H1 (cell line): ENCODE results near the gene EHBP1. TPM values are rescaled to one million over a fixed set of nuclear protein-coding genes. Genes with fewer than 3 reads are reported as not detected.

Experiments used
- CTCF ChIA-PET: fragments of 300-600 bp; sonication (Branson Sonifier 250); formaldehyde crosslinking; loops from one replicate; lab custom pipeline; 2021; ENCODE audit not compliant: partially characterized antibody; lab: Charles Lee
- POLR2A ChIA-PET: fragments of 300-600 bp; sonication (Branson Sonifier 250); formaldehyde crosslinking; loops from one replicate; lab custom pipeline; 2021; ENCODE audit warnings: inconsistent platforms; ENCODE audit not compliant: partially characterized antibody; lab: Charles Lee
- DNase-seq, 2 experiments: peaks; one replicate each; pipeline versions ENCODE4 v3.0.0 to v3.0.0-alpha.2; 2010 to 2022; ENCODE audit warnings: low spot score in 2 of 2, low read depth in 1 of 2, mixed read lengths in 1 of 2
- FAIRE-seq: peaks from 2 replicates; lab custom pipeline; 2011; peaks lifted over from hg19 to GRCh38; lab: Jason Lieb, UNC
- H2AFZ ChIP-seq: 2 replicates; pipeline ENCODE4 v1.8.1; 2012; ENCODE audit warnings: low read length, inconsistent platforms
- H2AK5ac ChIP-seq: 2 replicates; pipeline ENCODE4 v1.6.1; 2013; ENCODE audit warnings: low read depth, low read length
- H2BK120ac ChIP-seq: replicated peaks from 2 replicates; pipeline ENCODE3; 2013; ENCODE audit warnings: low read depth, low read length, inconsistent platforms
- H2BK12ac ChIP-seq: 2 replicates; pipeline ENCODE4 v1.6.1; 2013; ENCODE audit warnings: low read depth, low read length
- H2BK15ac ChIP-seq: 2 replicates; pipeline ENCODE4 v1.6.1; 2013; ENCODE audit warnings: low read length
- H2BK20ac ChIP-seq: 2 replicates; pipeline ENCODE4 v1.6.1; 2013; ENCODE audit warnings: low read length
- H2BK5ac ChIP-seq: 2 replicates; pipeline ENCODE4 v1.6.1; 2013; ENCODE audit warnings: low read depth, low read length
- H3K14ac ChIP-seq: 2 replicates; pipeline ENCODE4 v1.6.1; 2013; ENCODE audit warnings: inconsistent platforms; ENCODE audit not compliant: insufficient read length
- H3K18ac ChIP-seq: 2 replicates; pipeline ENCODE4 v1.6.1; 2013; ENCODE audit warnings: low read length; ENCODE audit errors: extremely low read depth
- H3K23ac ChIP-seq: 2 replicates; pipeline ENCODE4 v1.6.1; 2013; ENCODE audit warnings: inconsistent platforms; ENCODE audit not compliant: insufficient read length
- H3K23me2 ChIP-seq: 2 replicates; pipeline ENCODE4 v1.6.1; 2013; ENCODE audit warnings: low read depth, low read length
- H3K27ac ChIP-seq: 2 replicates; pipeline ENCODE4 v1.6.1; 2011; ENCODE audit warnings: low read depth, low read length, inconsistent platforms
- H3K27me3 ChIP-seq, 4 experiments: replicated peaks in 1 of 4; 1 replicate in 1 of 4; 2 replicates in 3 of 4; pipeline versions ENCODE4 v1.6.1 to v1.8.1; 2011 to 2013; ENCODE audit warnings: low read length in 3 of 4, mild to moderate bottlenecking in 3 of 4, inconsistent platforms in 2 of 4, mixed read lengths in 2 of 4, moderate library complexity in 1 of 4; ENCODE audit not compliant: control insufficient read depth in 3 of 4, insufficient read depth in 3 of 4; ENCODE audit errors: extremely low read depth in 1 of 4
- H3K36me3 ChIP-seq, 4 experiments: 2 replicates each; pipeline versions ENCODE4 v1.6.1 to v1.8.1; 2011 to 2013; ENCODE audit warnings: mild to moderate bottlenecking in 4 of 4, low read length in 3 of 4, moderate library complexity in 2 of 4, control low read depth in 1 of 4, inconsistent platforms in 1 of 4; ENCODE audit not compliant: insufficient read depth in 4 of 4, control insufficient read depth in 2 of 4
- H3K4ac ChIP-seq: replicated peaks from 2 replicates; pipeline ENCODE3; 2013; ENCODE audit warnings: low read length, low read depth, mixed read lengths, inconsistent platforms; ENCODE audit not compliant: insufficient read length
- H3K4me1 ChIP-seq, 4 experiments: replicated peaks in 1 of 4; 1 replicate in 1 of 4; 2 replicates in 3 of 4; pipeline versions ENCODE4 v1.6.1 to v1.8.1; 2011 to 2013; ENCODE audit warnings: low read length in 3 of 4, inconsistent platforms in 2 of 4, mixed read lengths in 1 of 4; ENCODE audit not compliant: insufficient read depth in 4 of 4, control insufficient read depth in 3 of 4
- H3K4me2 ChIP-seq, 2 experiments: 2 replicates each; pipeline versions ENCODE4 v1.6.1 to v1.8.1; 2011 to 2013; ENCODE audit warnings: low read depth in 2 of 2, low read length in 2 of 2, control low read depth in 1 of 2, inconsistent platforms in 1 of 2, mild to moderate bottlenecking in 1 of 2; ENCODE audit not compliant: insufficient read depth in 1 of 2
- H3K4me3 ChIP-seq, 4 experiments: fragments of 200-600, 300-600 bp in 1 of 4; sonication (generic), shearing (Covaris generic), sonication (Bioruptor Twin) in 1 of 4; 2 replicates each; pipeline versions ENCODE4 v1.5.1 to v1.8.1; 2011 to 2016; ENCODE audit warnings: low read length in 4 of 4, low read depth in 3 of 4, control low read depth in 2 of 4, inconsistent platforms in 2 of 4, mild to moderate bottlenecking in 2 of 4, mixed read lengths in 1 of 4, moderate library complexity in 1 of 4; ENCODE audit not compliant: insufficient read depth in 2 of 4; ENCODE audit errors: extremely low read depth in 1 of 4
- H3K56ac ChIP-seq: replicated peaks from 2 replicates; pipeline ENCODE3; 2013; ENCODE audit warnings: low read depth, mild to moderate bottlenecking, mixed read lengths, low read length, inconsistent platforms; ENCODE audit not compliant: insufficient read length
- H3K79me1 ChIP-seq: 2 replicates; pipeline ENCODE4 v1.6.1; 2013; ENCODE audit warnings: low read depth, low read length, control low read depth
- H3K79me2 ChIP-seq, 2 experiments: 2 replicates each; pipeline versions ENCODE4 v1.6.1 to v1.8.1; 2012 to 2013; ENCODE audit warnings: low read length in 2 of 2, mild to moderate bottlenecking in 2 of 2, inconsistent platforms in 1 of 2; ENCODE audit not compliant: insufficient read depth in 2 of 2, control insufficient read depth in 1 of 2
- H3K9ac ChIP-seq, 4 experiments: replicated peaks in 1 of 4; 1 replicate in 1 of 4; 2 replicates in 3 of 4; pipeline versions ENCODE4 v1.6.1 to v1.8.1; 2011 to 2013; ENCODE audit warnings: low read depth in 3 of 4, low read length in 3 of 4, control low read depth in 2 of 4, mild to moderate bottlenecking in 2 of 4, moderate library complexity in 2 of 4, inconsistent platforms in 1 of 4; ENCODE audit errors: extremely low read depth in 1 of 4
- H3K9me3 ChIP-seq, 2 experiments: 2 replicates each; pipeline versions ENCODE4 v1.6.1 to v1.8.1; 2012 to 2013; ENCODE audit warnings: mild to moderate bottlenecking in 2 of 2, moderate library complexity in 2 of 2, control low read depth in 1 of 2, inconsistent platforms in 1 of 2, low read depth in 1 of 2, low read length in 1 of 2, mixed read lengths in 1 of 2; ENCODE audit not compliant: insufficient read depth in 2 of 2
- H4K20me1 ChIP-seq, 2 experiments: replicated peaks in 1 of 2; 2 replicates each; pipeline versions ENCODE3 to v1.8.1; 2011 to 2013; ENCODE audit warnings: inconsistent platforms in 2 of 2, low read length in 2 of 2, mild to moderate bottlenecking in 1 of 2; ENCODE audit not compliant: insufficient read depth in 2 of 2, control insufficient read depth in 1 of 2
- H4K5ac ChIP-seq: 2 replicates; pipeline ENCODE4 v1.6.1; 2013; ENCODE audit warnings: low read length, low read depth, mixed read lengths, inconsistent platforms; ENCODE audit not compliant: insufficient read length
- H4K8ac ChIP-seq: 2 replicates; pipeline ENCODE4 v1.8.0; 2013; ENCODE audit warnings: mild to moderate bottlenecking, moderate library complexity, low read length, inconsistent platforms; ENCODE audit not compliant: insufficient read depth; ENCODE audit errors: extremely low read depth
- H4K91ac ChIP-seq: replicated peaks from 2 replicates; pipeline ENCODE3; 2013; ENCODE audit warnings: low read length, mixed read lengths, inconsistent platforms; ENCODE audit not compliant: insufficient read length
- CEBPB ChIP-seq: IDR thresholded peaks from 2 replicates; pipeline ENCODE4 v1.6.1; 2012; ENCODE audit warnings: low read depth, low read length
- CHD2 ChIP-seq: IDR thresholded peaks from 2 replicates; pipeline ENCODE4 v1.6.1; 2012; ENCODE audit warnings: low read length, improper control_type of control experiment
- CTBP2 ChIP-seq: IDR thresholded peaks from 2 replicates; pipeline ENCODE4 v1.7.0; 2011; ENCODE audit warnings: borderline replicate concordance, mild to moderate bottlenecking, moderate library complexity, mixed read lengths, low read length; ENCODE audit not compliant: insufficient read depth, insufficient read length
- CTCF ChIP-seq, 3 experiments: IDR thresholded peaks; 1 replicate in 2 of 3; 2 replicates in 1 of 3; pipeline versions ENCODE4 v1.5.1 to v1.6.1; 2011; ENCODE audit warnings: low read length in 3 of 3, mild to moderate bottlenecking in 3 of 3, inconsistent platforms in 2 of 3, low read depth in 1 of 3, moderate library complexity in 1 of 3; ENCODE audit not compliant: insufficient read depth in 1 of 3; ENCODE audit errors: control extremely low read depth in 1 of 3
- JUND ChIP-seq: IDR thresholded peaks from 2 replicates; pipeline ENCODE4 v1.6.1; 2011; ENCODE audit warnings: mild to moderate bottlenecking, improper control_type of control experiment, low read length
- KDM4A ChIP-seq: IDR thresholded peaks from one replicate; pipeline ENCODE4 v1.7.1; 2012; ENCODE audit warnings: low read depth, mild to moderate bottlenecking, moderate library complexity, low read length, inconsistent platforms; ENCODE audit not compliant: severe bottlenecking
- NANOG ChIP-seq: IDR thresholded peaks from 2 replicates; pipeline ENCODE4 v1.6.1; 2011; ENCODE audit warnings: low read length, low read depth, mild to moderate bottlenecking, inconsistent platforms; ENCODE audit not compliant: insufficient read depth, poor library complexity, severe bottlenecking
- NRF1 ChIP-seq: IDR thresholded peaks from 2 replicates; pipeline ENCODE4 v1.6.1; 2011; ENCODE audit warnings: mild to moderate bottlenecking, low read depth, low read length, improper control_type of control experiment
- RNF2 ChIP-seq: fragments of 200-900, 300-1000 bp; sonication (generic); IDR thresholded peaks from 2 replicates; pipeline ENCODE4 v1.7.1; 2016; ENCODE audit warnings: borderline replicate concordance, low read depth, mild to moderate bottlenecking, antibody characterized with exemption, low read length; ENCODE audit not compliant: poor library complexity, severe bottlenecking; ENCODE audit errors: missing control alignments
- YY1 ChIP-seq: IDR thresholded peaks from 2 replicates; pipeline ENCODE4 v1.6.1; 2011; ENCODE audit warnings: low read depth, mild to moderate bottlenecking, low read length
- WGBS, 2 experiments: shearing (Covaris generic) in 1 of 2; methylation state at CpG; one replicate each; pipeline versions ENCODE4 v1.1.6 to v1.1.7; 2013 to 2015; ENCODE audit warnings: low lambda C conversion rate in 2 of 2, mixed read lengths in 2 of 2, inconsistent platforms in 1 of 2, low coverage in 1 of 2, missing lambda C conversion rate in 1 of 2; ENCODE audit not compliant: insufficient replicate concordance in 2 of 2, insufficient coverage in 1 of 2, insufficient read length in 1 of 2; ENCODE audit errors: extremely low coverage in 1 of 2, missing lambda C conversion rate in 1 of 2; 5-methylcytosine and 5-hydroxymethylcytosine counted together
- polyA plus RNA-seq, 7 experiments: library from polyadenylated mRNA; depleted of rRNA in 3 of 7; stranded (reverse) in 5 of 7; unstranded in 2 of 7; fragments of >200 nt in 5 of 7; fragments of 200-250 nt in 2 of 7; gene quantifications; 1 replicate in 5 of 7; 2 replicates in 1 of 7; 4 replicates in 1 of 7; pipeline versions ENCODE4 v1.2.1 to v1.2.3, GENCODE V29; 2011 to 2013; ENCODE audit warnings: missing spikeins in 2 of 7, mixed read lengths in 2 of 7
- total RNA-seq: library from RNA; stranded (reverse); fragmentation: NEBNext Ultra II Directional; extraction: Animal tissue kit (Norgen Biotek cat#: 25700); gene quantifications from 2 replicates; pipeline ENCODE4 v1.2.1, GENCODE V29; 2021

Gene EHBP1
- total and polyA plus RNA-seq, 2 of the 8 experiments (the other 6 are each of a cell fraction or from before 2014, with no cell fraction given): 12.0 to 64.1 TPM

GRCh38 chr2:62974999-62975398 is 269.5 kb downstream of the EHBP1 start:
- H3K79me1 ChIP-seq: no peaks in the 10 kb centered on the region
- H4K91ac ChIP-seq: no peak overlapping the region
- H3K14ac ChIP-seq: no peak overlapping the region
- H3K79me2 ChIP-seq: no peaks in the 10 kb centered on the region
- H3K27ac ChIP-seq: no peak overlapping the region
- H3K9ac ChIP-seq: no peak overlapping the region
- H3K9me3 ChIP-seq: no peaks in the 10 kb centered on the region
- 94% methylated on average over 2 of the region's 2 CpGs; no CpG with 5 or more reads in 1 of the 2 experiments for WGBS, 2 experiments
- no peaks in the 10 kb centered on the region for H3K27me3 ChIP-seq
- H3K4me2 ChIP-seq: no peak overlapping the region
- no peaks in the 10 kb centered on the region for H4K20me1 ChIP-seq
- ChIA-PET CTCF (interaction anchor here (0.7 to 1.1 kb wide), 4 partner anchors 9 to 61 kb away, joined by 3 read pairs; no protein-coding TSS in a partner anchor), POLR2A (no interaction called here)
- DNase-seq (no peak), FAIRE-seq (no peak)
- H2BK15ac ChIP-seq: no peak overlapping the region
- H3K18ac ChIP-seq: no peak overlapping the region
- no peak overlapping the region for H4K5ac ChIP-seq
- H4K8ac ChIP-seq: no peak overlapping the region
- H3K36me3 ChIP-seq: peaks cover 0 to 6% (median 3%) of the 10 kb centered on the region in 4 experiments; a peak in 3 of 8 replicates
- H2BK20ac ChIP-seq: no peak overlapping the region
- H3K56ac ChIP-seq: no peak overlapping the region
- no peak overlapping the region for H2BK12ac ChIP-seq
- no peak overlapping the region for H3K4me3 ChIP-seq
- no peak overlapping the region for H2AFZ ChIP-seq
- no peak overlapping the region for H2AK5ac ChIP-seq
- no peak overlapping the region for H3K23ac ChIP-seq
- no peak overlapping the region for H2BK5ac ChIP-seq
- peaks cover 0 to 3% (median 0%) of the 10 kb centered on the region in 4 experiments; a peak in 1 of 7 replicates for H3K4me1 ChIP-seq
- H2BK120ac ChIP-seq: no peak overlapping the region
- no peak overlapping the region for H3K4ac ChIP-seq
- TF ChIP-seq NRF1: no peak
- no peak for TF ChIP-seq CTBP2
- no peak for TF ChIP-seq JUND
- no peak for TF ChIP-seq CHD2
- TF ChIP-seq YY1: no peak
- no peak for TF ChIP-seq NANOG
- TF ChIP-seq KDM4A: no peak
- TF ChIP-seq RNF2: no peak
- TF ChIP-seq CTCF (IDR thresholded peaks at IDR 0.05; ENCODE audit: control extremely low read depth in 1 of 3, insufficient read depth in 1 of 3, low read depth in 1 of 3, low read length in 3 of 3): no peak
- no peak for TF ChIP-seq CEBPB
- H3K23me2 ChIP-seq: no peaks in the 10 kb centered on the region; the same call in 1 of the 2 replicates
